ENCODE data around the gene VSX1.

VSX1 gene

GRCh38 chr20:25045343-25045712 is 36.6 kb downstream of the VSX1 start:
- H3K9ac ChIP-seq (ENCODE audit: low read length in 2 of 2) = no peak overlapping the region
- H3K4me3 ChIP-seq (ENCODE audit: low read length in 2 of 2) = no peak overlapping the region
- no peaks in the 10 kb centered on the region for H3K27me3 ChIP-seq (ENCODE audit: control insufficient read depth in 1 of 2, insufficient read depth in 2 of 2, low read length in 2 of 2)
- H3K27ac ChIP-seq (ENCODE audit: low read length) = peak overlapping the region; percentile 6
- H3K4me1 ChIP-seq (ENCODE audit: control insufficient read depth, insufficient read depth, low read length) = peaks cover 93% of the 10 kb centered on the region
- no peaks in the 10 kb centered on the region for H3K9me3 ChIP-seq (ENCODE audit: control insufficient read depth in 2 of 2, low read length in 2 of 2)
- H3K36me3 ChIP-seq (ENCODE audit: control insufficient read depth in 2 of 2, insufficient read depth in 2 of 2, low read length in 2 of 2) = peaks cover 6 to 15% of the 10 kb centered on the region in 2 donors

GRCh38 chr20:25044660-25045342 is 37.1 kb downstream of the VSX1 start:
- H3K9me3 ChIP-seq (ENCODE audit: control insufficient read depth in 2 of 2, low read length in 2 of 2) = no peaks in the 10 kb centered on the region
- H3K9ac ChIP-seq (ENCODE audit: low read length in 2 of 2) = no peak overlapping the region
- no peaks in the 10 kb centered on the region for H3K27me3 ChIP-seq (ENCODE audit: control insufficient read depth in 1 of 2, insufficient read depth in 2 of 2, low read length in 2 of 2)
- peaks cover 94% of the 10 kb centered on the region for H3K4me1 ChIP-seq (ENCODE audit: control insufficient read depth, insufficient read depth, low read length)
- no peak overlapping the region for H3K4me3 ChIP-seq (ENCODE audit: low read length in 2 of 2)
- peak overlapping the region; percentile 6 for H3K27ac ChIP-seq (ENCODE audit: low read length)
- H3K36me3 ChIP-seq (ENCODE audit: control insufficient read depth in 2 of 2, insufficient read depth in 2 of 2, low read length in 2 of 2) = peaks cover 6 to 15% of the 10 kb centered on the region in 2 donors

GRCh38 chr20:25044261-25044560 is 37.7 kb downstream of the VSX1 start:
- Histone ChIP-seq H3K27me3 (ENCODE audit: control insufficient read depth in 1 of 2, insufficient read depth in 2 of 2, low read length in 2 of 2) (no peaks in the 10 kb centered on the region), H3K27ac (ENCODE audit: low read length) (no peak overlapping the region), H3K36me3 (ENCODE audit: control insufficient read depth in 2 of 2, insufficient read depth in 2 of 2, low read length in 2 of 2) (peaks cover 6 to 15% of the 10 kb centered on the region in 2 donors), H3K9me3 (ENCODE audit: control insufficient read depth in 2 of 2, low read length in 2 of 2) (no peaks in the 10 kb centered on the region), H3K9ac (ENCODE audit: low read length in 2 of 2) (no peak overlapping the region), H3K4me3 (ENCODE audit: low read length in 2 of 2) (no peak overlapping the region), H3K4me1 (ENCODE audit: control insufficient read depth, insufficient read depth, low read length) (peaks cover 94% of the 10 kb centered on the region)

GRCh38 chr20:25043499-25044260 is 38.3 kb downstream of the VSX1 start:
- peak overlapping the region; percentile 60 for H3K27ac ChIP-seq (ENCODE audit: low read length)
- no peaks in the 10 kb centered on the region for H3K27me3 ChIP-seq (ENCODE audit: control insufficient read depth in 1 of 2, insufficient read depth in 2 of 2, low read length in 2 of 2)
- H3K9me3 ChIP-seq (ENCODE audit: control insufficient read depth in 2 of 2, low read length in 2 of 2) = no peaks in the 10 kb centered on the region
- peaks cover 6 to 15% of the 10 kb centered on the region in 2 donors for H3K36me3 ChIP-seq (ENCODE audit: control insufficient read depth in 2 of 2, insufficient read depth in 2 of 2, low read length in 2 of 2)
- H3K4me3 ChIP-seq (ENCODE audit: low read length in 2 of 2) = no peak overlapping the region
- H3K4me1 ChIP-seq (ENCODE audit: control insufficient read depth, insufficient read depth, low read length) = peaks cover 94% of the 10 kb centered on the region
- H3K9ac ChIP-seq (ENCODE audit: low read length in 2 of 2) = no peak overlapping the region

GRCh38 chr20:25042531-25043498 is 39.1 kb downstream of the VSX1 start:
- Histone ChIP-seq H3K36me3 (ENCODE audit: control insufficient read depth in 2 of 2, insufficient read depth in 2 of 2, low read length in 2 of 2) (peaks cover 6 to 14% of the 10 kb centered on the region in 2 donors), H3K4me1 (ENCODE audit: control insufficient read depth, insufficient read depth, low read length) (peaks cover 93% of the 10 kb centered on the region), H3K4me3 (ENCODE audit: low read length in 2 of 2) (no peak overlapping the region), H3K27ac (ENCODE audit: low read length) (peak overlapping the region; percentile 60), H3K9ac (ENCODE audit: low read length in 2 of 2) (peak overlapping the region in 1 of 2 donors; percentile 64), H3K27me3 (ENCODE audit: control insufficient read depth in 1 of 2, insufficient read depth in 2 of 2, low read length in 2 of 2) (no peaks in the 10 kb centered on the region), H3K9me3 (ENCODE audit: control insufficient read depth in 2 of 2, low read length in 2 of 2) (no peaks in the 10 kb centered on the region)

- Histone ChIP-seq H3K9me3 (ENCODE audit: control insufficient read depth in 2 of 2, low read length in 2 of 2) (no peaks in the 10 kb centered on the region), H3K4me1 (ENCODE audit: control insufficient read depth, insufficient read depth, low read length) (peaks cover 93% of the 10 kb centered on the region), H3K4me3 (ENCODE audit: low read length in 2 of 2) (no peak overlapping the region), H3K27ac (ENCODE audit: low read length) (peak overlapping the region; percentile 60), H3K9ac (ENCODE audit: low read length in 2 of 2) (no peak overlapping the region), H3K27me3 (ENCODE audit: control insufficient read depth in 1 of 2, insufficient read depth in 2 of 2, low read length in 2 of 2) (no peaks in the 10 kb centered on the region), H3K36me3 (ENCODE audit: control insufficient read depth in 2 of 2, insufficient read depth in 2 of 2, low read length in 2 of 2) (peaks cover 3 to 6% of the 10 kb centered on the region in 2 donors)
These were observed 40.0 kb downstream of the VSX1 start for GRCh38 chr20:25041813-25042530.

- Histone ChIP-seq H3K27ac (ENCODE audit: low read length) (peak overlapping the region; percentile 90), H3K9ac (ENCODE audit: low read length in 2 of 2) (peak overlapping the region in 1 of 2 donors; percentile 60), H3K4me1 (ENCODE audit: control insufficient read depth, insufficient read depth, low read length) (peaks cover 93% of the 10 kb centered on the region), H3K9me3 (ENCODE audit: control insufficient read depth in 2 of 2, low read length in 2 of 2) (no peaks in the 10 kb centered on the region), H3K36me3 (ENCODE audit: control insufficient read depth in 2 of 2, insufficient read depth in 2 of 2, low read length in 2 of 2) (no peaks in the 10 kb centered on the region), H3K27me3 (ENCODE audit: control insufficient read depth in 1 of 2, insufficient read depth in 2 of 2, low read length in 2 of 2) (no peaks in the 10 kb centered on the region), H3K4me3 (ENCODE audit: low read length in 2 of 2) (peak overlapping the region; percentile 20 to 59)
These were observed 41.5 kb downstream of the VSX1 start for GRCh38 chr20:25040438-25040831.

- peak overlapping the region; percentile 90 for H3K27ac ChIP-seq (ENCODE audit: low read length)
- H3K9me3 ChIP-seq (ENCODE audit: control insufficient read depth in 2 of 2, low read length in 2 of 2) = no peaks in the 10 kb centered on the region
- peaks cover 88% of the 10 kb centered on the region for H3K4me1 ChIP-seq (ENCODE audit: control insufficient read depth, insufficient read depth, low read length)
- H3K27me3 ChIP-seq (ENCODE audit: control insufficient read depth in 1 of 2, insufficient read depth in 2 of 2, low read length in 2 of 2) = no peaks in the 10 kb centered on the region
- no peaks in the 10 kb centered on the region for H3K36me3 ChIP-seq (ENCODE audit: control insufficient read depth in 2 of 2, insufficient read depth in 2 of 2, low read length in 2 of 2)
- peak overlapping the region; percentile 29 to 60 for H3K9ac ChIP-seq (ENCODE audit: low read length in 2 of 2)
- peak overlapping the region; percentile 20 to 59 for H3K4me3 ChIP-seq (ENCODE audit: low read length in 2 of 2)
These were observed 42.1 kb downstream of the VSX1 start for GRCh38 chr20:25039697-25040437.

GRCh38 chr20:25038591-25039015 is 43.3 kb downstream of the VSX1 start:
- Histone ChIP-seq H3K9ac (ENCODE audit: low read length in 2 of 2) (no peak overlapping the region), H3K9me3 (ENCODE audit: control insufficient read depth in 2 of 2, low read length in 2 of 2) (no peaks in the 10 kb centered on the region), H3K36me3 (ENCODE audit: control insufficient read depth in 2 of 2, insufficient read depth in 2 of 2, low read length in 2 of 2) (no peaks in the 10 kb centered on the region), H3K4me3 (ENCODE audit: low read length in 2 of 2) (peak overlapping the region in 1 of 2 donors; percentile 29), H3K4me1 (ENCODE audit: control insufficient read depth, insufficient read depth, low read length) (peaks cover 84% of the 10 kb centered on the region), H3K27me3 (ENCODE audit: control insufficient read depth in 1 of 2, insufficient read depth in 2 of 2, low read length in 2 of 2) (no peaks in the 10 kb centered on the region), H3K27ac (ENCODE audit: low read length) (peak overlapping the region; percentile 90)
